Measurements from ENCODE around the gene UMAD1.

DNA sequence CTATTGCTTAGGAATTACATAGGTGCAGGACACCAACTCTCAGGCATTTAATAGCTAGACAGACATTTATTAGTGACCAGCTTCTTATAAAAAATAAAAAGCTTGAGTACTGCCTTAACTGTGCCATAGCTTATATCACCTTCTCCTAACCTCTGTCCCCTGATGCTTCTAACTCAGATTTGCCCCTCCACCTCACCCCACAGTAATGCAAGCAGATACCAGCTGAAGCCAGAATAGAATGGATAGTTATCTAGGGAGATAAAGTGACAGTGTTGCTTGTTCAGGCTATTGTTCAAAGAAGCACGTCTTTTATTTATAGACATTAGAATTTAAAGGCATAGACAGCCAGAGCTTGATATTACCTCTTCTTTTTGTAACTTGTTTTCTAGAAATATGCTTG is 228.5 kb downstream of the UMAD1 start:
- TF ChIP-seq POLR2A (IDR thresholded peaks at IDR 0.05; ENCODE audit: low read length) (no peak), GATA1 (IDR thresholded peaks at IDR 0.05; ENCODE audit: low read depth, low read length) (no peak)
